ENCODE measurements around the gene STPG3. TPM values are rescaled to one million over a fixed set of nuclear protein-coding genes. Genes with fewer than 3 reads are reported as not detected.
A peak's percentile ranks its signal among the peaks of the same experiment; 100 is the strongest.

The STPG3 gene
- total and polyA plus RNA-seq, 2 of the 13 experiments (the other 11 are each of a cell fraction or from before 2014, with no cell fraction given), result not detected

DNA sequence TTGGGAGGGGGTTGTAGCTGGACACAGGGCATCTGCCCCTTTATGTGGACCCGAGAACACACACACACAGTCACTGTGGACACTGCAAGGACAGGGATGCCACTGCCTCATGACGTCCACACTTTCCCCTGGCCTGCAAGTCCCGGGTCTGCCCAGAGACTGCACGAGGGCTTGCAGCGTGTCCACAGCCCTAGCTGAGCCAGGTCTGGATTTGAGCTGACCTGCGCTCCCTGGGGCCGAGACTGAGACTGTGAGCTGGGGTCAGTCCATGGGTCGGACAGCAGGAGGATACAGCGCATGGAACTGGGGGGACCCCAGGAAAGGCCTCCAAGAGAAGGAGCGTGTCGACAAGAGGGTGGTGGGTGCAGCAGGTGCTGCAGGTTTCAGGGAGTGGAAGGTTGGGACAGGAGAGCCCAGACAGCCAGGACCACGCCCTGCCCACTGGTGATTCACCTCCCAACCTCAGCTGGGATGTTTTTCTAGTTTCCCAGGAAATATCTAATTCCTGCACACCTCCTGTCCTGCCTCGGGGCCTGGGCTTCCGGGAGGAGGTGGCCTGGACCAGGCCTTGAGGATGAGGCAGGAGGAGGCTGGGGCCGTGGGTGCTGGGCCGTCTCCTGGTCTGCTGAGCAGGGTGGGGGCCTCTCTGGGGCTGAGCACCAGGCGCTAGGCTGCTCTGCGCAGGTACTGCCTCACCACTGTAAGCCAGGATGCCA, 24.6 kb upstream of the STPG3 start (continued):
- TF ChIP-seq ZNF10 (CRISPR knock-in tag; IDR thresholded peaks at IDR 0.05; ENCODE audit: borderline replicate concordance, low read depth), result no peak
- TF ChIP-seq, protein P1, sequence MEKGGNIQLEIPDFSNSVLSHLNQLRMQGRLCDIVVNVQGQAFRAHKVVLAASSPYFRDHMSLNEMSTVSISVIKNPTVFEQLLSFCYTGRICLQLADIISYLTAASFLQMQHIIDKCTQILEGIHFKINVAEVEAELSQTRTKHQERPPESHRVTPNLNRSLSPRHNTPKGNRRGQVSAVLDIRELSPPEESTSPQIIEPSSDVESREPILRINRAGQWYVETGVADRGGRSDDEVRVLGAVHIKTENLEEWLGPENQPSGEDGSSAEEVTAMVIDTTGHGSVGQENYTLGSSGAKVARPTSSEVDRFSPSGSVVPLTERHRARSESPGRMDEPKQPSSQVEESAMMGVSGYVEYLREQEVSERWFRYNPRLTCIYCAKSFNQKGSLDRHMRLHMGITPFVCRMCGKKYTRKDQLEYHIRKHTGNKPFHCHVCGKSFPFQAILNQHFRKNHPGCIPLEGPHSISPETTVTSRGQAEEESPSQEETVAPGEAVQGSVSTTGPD (CRISPR knock-in tag; IDR thresholded peaks at IDR 0.05), result no peak
- TF ChIP-seq ETV5 (CRISPR knock-in tag; IDR thresholded peaks at IDR 0.05; ENCODE audit: borderline replicate concordance), result 0 out of 2 replicates have a peak, but pooled peaks have one; percentile 5
- TF ChIP-seq ZNF776 (CRISPR knock-in tag; IDR thresholded peaks at IDR 0.05), result no peak
- no peak for TF ChIP-seq ZSCAN22 (CRISPR knock-in tag; IDR thresholded peaks at IDR 0.05)
- TF ChIP-seq, protein P2, sequence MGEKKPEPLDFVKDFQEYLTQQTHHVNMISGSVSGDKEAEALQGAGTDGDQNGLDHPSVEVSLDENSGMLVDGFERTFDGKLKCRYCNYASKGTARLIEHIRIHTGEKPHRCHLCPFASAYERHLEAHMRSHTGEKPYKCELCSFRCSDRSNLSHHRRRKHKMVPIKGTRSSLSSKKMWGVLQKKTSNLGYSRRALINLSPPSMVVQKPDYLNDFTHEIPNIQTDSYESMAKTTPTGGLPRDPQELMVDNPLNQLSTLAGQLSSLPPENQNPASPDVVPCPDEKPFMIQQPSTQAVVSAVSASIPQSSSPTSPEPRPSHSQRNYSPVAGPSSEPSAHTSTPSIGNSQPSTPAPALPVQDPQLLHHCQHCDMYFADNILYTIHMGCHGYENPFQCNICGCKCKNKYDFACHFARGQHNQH (CRISPR knock-in tag; IDR thresholded peaks at IDR 0.05), result no peak
- TF ChIP-seq ZNF337 (CRISPR knock-in tag; IDR thresholded peaks at IDR 0.05; ENCODE audit: borderline replicate concordance, low read depth), result no peak
- TF ChIP-seq, protein P3, sequence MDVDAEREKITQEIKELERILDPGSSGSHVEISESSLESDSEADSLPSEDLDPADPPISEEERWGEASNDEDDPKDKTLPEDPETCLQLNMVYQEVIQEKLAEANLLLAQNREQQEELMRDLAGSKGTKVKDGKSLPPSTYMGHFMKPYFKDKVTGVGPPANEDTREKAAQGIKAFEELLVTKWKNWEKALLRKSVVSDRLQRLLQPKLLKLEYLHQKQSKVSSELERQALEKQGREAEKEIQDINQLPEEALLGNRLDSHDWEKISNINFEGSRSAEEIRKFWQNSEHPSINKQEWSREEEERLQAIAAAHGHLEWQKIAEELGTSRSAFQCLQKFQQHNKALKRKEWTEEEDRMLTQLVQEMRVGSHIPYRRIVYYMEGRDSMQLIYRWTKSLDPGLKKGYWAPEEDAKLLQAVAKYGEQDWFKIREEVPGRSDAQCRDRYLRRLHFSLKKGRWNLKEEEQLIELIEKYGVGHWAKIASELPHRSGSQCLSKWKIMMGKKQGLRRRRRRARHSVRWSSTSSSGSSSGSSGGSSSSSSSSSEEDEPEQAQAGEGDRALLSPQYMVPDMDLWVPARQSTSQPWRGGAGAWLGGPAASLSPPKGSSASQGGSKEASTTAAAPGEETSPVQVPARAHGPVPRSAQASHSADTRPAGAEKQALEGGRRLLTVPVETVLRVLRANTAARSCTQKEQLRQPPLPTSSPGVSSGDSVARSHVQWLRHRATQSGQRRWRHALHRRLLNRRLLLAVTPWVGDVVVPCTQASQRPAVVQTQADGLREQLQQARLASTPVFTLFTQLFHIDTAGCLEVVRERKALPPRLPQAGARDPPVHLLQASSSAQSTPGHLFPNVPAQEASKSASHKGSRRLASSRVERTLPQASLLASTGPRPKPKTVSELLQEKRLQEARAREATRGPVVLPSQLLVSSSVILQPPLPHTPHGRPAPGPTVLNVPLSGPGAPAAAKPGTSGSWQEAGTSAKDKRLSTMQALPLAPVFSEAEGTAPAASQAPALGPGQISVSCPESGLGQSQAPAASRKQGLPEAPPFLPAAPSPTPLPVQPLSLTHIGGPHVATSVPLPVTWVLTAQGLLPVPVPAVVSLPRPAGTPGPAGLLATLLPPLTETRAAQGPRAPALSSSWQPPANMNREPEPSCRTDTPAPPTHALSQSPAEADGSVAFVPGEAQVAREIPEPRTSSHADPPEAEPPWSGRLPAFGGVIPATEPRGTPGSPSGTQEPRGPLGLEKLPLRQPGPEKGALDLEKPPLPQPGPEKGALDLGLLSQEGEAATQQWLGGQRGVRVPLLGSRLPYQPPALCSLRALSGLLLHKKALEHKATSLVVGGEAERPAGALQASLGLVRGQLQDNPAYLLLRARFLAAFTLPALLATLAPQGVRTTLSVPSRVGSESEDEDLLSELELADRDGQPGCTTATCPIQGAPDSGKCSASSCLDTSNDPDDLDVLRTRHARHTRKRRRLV (CRISPR knock-in tag; IDR thresholded peaks at IDR 0.05), result no peak
- TF ChIP-seq, protein P4, sequence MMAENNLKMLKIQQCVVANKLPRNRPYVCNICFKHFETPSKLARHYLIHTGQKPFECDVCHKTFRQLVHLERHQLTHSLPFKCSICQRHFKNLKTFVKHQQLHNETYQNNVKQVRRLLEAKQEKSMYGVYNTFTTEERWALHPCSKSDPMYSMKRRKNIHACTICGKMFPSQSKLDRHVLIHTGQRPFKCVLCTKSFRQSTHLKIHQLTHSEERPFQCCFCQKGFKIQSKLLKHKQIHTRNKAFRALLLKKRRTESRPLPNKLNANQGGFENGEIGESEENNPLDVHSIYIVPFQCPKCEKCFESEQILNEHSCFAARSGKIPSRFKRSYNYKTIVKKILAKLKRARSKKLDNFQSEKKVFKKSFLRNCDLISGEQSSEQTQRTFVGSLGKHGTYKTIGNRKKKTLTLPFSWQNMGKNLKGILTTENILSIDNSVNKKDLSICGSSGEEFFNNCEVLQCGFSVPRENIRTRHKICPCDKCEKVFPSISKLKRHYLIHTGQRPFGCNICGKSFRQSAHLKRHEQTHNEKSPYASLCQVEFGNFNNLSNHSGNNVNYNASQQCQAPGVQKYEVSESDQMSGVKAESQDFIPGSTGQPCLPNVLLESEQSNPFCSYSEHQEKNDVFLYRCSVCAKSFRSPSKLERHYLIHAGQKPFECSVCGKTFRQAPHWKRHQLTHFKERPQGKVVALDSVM (CRISPR knock-in tag; IDR thresholded peaks at IDR 0.05), result no peak
- TF ChIP-seq ZSCAN30 (CRISPR knock-in tag; IDR thresholded peaks at IDR 0.05), result no peak
- no peak for TF ChIP-seq RORA (CRISPR knock-in tag; IDR thresholded peaks at IDR 0.05)
- no peak for TF ChIP-seq ZNF850 (CRISPR knock-in tag; conservative IDR thresholded peaks at IDR 0.05)
- no peak for TF ChIP-seq ZNF12 (CRISPR knock-in tag; IDR thresholded peaks at IDR 0.05)
- no peak for TF ChIP-seq NFE2L2 (IDR thresholded peaks at IDR 0.05; ENCODE audit: low read length)
- 0 out of 2 replicates have a peak, but pooled peaks have one; percentile 26 for TF ChIP-seq POLR2G (IDR thresholded peaks at IDR 0.05; ENCODE audit: low read depth, low read length)
- TF ChIP-seq CHCHD3 (CRISPR knock-in tag; IDR thresholded peaks at IDR 0.05), result 0 out of 2 replicates have a peak, but pooled peaks have one; percentile 16
- TF ChIP-seq YY1 (IDR thresholded peaks at IDR 0.05; ENCODE audit: insufficient read depth, insufficient replicate concordance, low read depth, low read length), result peak; percentile 9
- TF ChIP-seq POLR2AphosphoS5 (IDR thresholded peaks at IDR 0.05; ENCODE audit: low read depth, low read length), result 0 out of 2 replicates have a peak, but pooled peaks have one; percentile 16
- TF ChIP-seq TMF1 (CRISPR knock-in tag; IDR thresholded peaks at IDR 0.05; ENCODE audit: low read depth), result 0 out of 2 replicates have a peak, but pooled peaks have one; percentile 12

All from HepG2 (cell line).